Adrenal gland (tissue), 5 donors: ENCODE results near the gene KLHL34.

Source experiments
- POLR2A ChIP-seq, 2 donors: fragments of 450-650 bp; IDR thresholded peaks; one replicate each; pipeline ENCODE4 v1.6.1; 2017; ENCODE audit warnings: antibody characterized with exemption in 2 of 2, mild to moderate bottlenecking in 2 of 2, moderate library complexity in 1 of 2
- TF ChIP-seq, protein P1 (sequence below), 6 experiments: fragments of 450-650 bp in 4 of 6; fragments of 200-600 bp in 2 of 6; sonication (generic) in 1 of 6; IDR thresholded peaks; 1 replicate in 5 of 6; 2 replicates in 1 of 6; pipeline versions ENCODE4 v1.5.1 to v1.8.0; 2016 to 2021; ENCODE audit warnings: antibody characterized with exemption in 6 of 6, mild to moderate bottlenecking in 2 of 6, moderate library complexity in 1 of 6
- donor health status: DM: no; HTN: no; CAD: no.

DNA sequence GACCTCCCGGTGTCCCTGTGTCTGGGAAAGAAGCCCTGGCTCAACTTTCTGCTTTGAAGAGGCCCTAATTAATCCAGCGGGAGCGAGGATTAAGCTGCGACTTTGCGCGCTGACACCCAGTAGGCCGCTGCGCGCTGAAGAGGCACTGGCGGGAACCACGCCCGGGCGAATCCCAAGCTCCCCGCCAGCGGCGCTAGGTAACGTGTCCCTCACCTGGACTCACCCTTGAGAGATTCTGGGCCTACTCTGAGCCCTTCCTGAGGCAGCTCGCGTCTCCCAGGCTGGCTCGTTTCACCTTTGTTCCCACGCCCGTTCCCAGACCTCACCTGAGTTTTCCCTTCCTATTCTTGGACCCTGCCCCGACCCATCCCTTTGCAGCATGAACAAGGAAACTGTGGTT, 616 bp upstream of the KLHL34 start:
- TF ChIP-seq POLR2A (IDR thresholded peaks at IDR 0.05) = no peak
- TF ChIP-seq, protein P1, sequence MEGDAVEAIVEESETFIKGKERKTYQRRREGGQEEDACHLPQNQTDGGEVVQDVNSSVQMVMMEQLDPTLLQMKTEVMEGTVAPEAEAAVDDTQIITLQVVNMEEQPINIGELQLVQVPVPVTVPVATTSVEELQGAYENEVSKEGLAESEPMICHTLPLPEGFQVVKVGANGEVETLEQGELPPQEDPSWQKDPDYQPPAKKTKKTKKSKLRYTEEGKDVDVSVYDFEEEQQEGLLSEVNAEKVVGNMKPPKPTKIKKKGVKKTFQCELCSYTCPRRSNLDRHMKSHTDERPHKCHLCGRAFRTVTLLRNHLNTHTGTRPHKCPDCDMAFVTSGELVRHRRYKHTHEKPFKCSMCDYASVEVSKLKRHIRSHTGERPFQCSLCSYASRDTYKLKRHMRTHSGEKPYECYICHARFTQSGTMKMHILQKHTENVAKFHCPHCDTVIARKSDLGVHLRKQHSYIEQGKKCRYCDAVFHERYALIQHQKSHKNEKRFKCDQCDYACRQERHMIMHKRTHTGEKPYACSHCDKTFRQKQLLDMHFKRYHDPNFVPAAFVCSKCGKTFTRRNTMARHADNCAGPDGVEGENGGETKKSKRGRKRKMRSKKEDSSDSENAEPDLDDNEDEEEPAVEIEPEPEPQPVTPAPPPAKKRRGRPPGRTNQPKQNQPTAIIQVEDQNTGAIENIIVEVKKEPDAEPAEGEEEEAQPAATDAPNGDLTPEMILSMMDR (IDR thresholded peaks at IDR 0.05) = no peak
